Measurements from ENCODE around the gene SNX2.
"Not testable (repeated sequence)": the region's sequence is repeated elsewhere in the genome, so short reads cannot be mapped to it uniquely, and the experiment has no call there.

The SNX2 gene

GRCh38 chr5:122845229-122846050, 70.6 kb downstream of the SNX2 start, which contains the start of gene SNX24:
SNX24 (plus strand) TSS chr5:122845613; CDS start chr5:122845634, 21 bp downstream.
- FAIRE-seq: no peak

GRCh38 chr5:122846051-122846550, 71.2 kb downstream of the SNX2 start:
- FAIRE-seq: no peak

GRCh38 chr5:122847687-122848081, 72.8 kb downstream of the SNX2 start:
- FAIRE-seq: no peak

GRCh38 chr5:122849771-122850170, 74.9 kb downstream of the SNX2 start:
- FAIRE-seq: no peak

GRCh38 chr5:122857538-122857937, 82.7 kb downstream of the SNX2 start:
- FAIRE-seq: not testable (repeated sequence)

GRCh38 chr5:122858451-122858850, 83.6 kb downstream of the SNX2 start:
- FAIRE-seq: no peak

- no peak for FAIRE-seq
Observed at GRCh38 chr5:122863240-122863639, 88.4 kb downstream of the SNX2 start.

- FAIRE-seq: no peak
Observed at GRCh38 chr5:122863721-122864120, 88.8 kb downstream of the SNX2 start.

GRCh38 chr5:122864400-122864799, 89.5 kb downstream of the SNX2 start:
- FAIRE-seq: no peak

- no peak for FAIRE-seq
Observed at GRCh38 chr5:122864842-122865241, 90.0 kb downstream of the SNX2 start.

- FAIRE-seq: no peak
Observed at GRCh38 chr5:122870219-122870856, 95.5 kb downstream of the SNX2 start.

- no peak for FAIRE-seq
Observed at GRCh38 chr5:122871661-122872060, 96.8 kb downstream of the SNX2 start.

- FAIRE-seq: no peak
Observed at GRCh38 chr5:122874179-122874875, 99.4 kb downstream of the SNX2 start.

GRCh38 chr5:122877518-122877917, 102.6 kb downstream of the SNX2 start:
- FAIRE-seq: no peak

GRCh38 chr5:122879076-122879475, 104.2 kb downstream of the SNX2 start:
- FAIRE-seq: no peak
